Fibroblast of mammary gland (primary cell): ENCODE data around the gene CTDSPL.

Experiments used
- DNase-seq: peaks from one replicate; pipeline ENCODE4 v3.0.0-alpha.2; 2010; ENCODE audit warnings: low read depth
- H3K4me3 ChIP-seq: 2 replicates; pipeline ENCODE4 v1.5.1; 2011; ENCODE audit warnings: low read depth, mild to moderate bottlenecking, low read length, moderate library complexity; ENCODE audit not compliant: control insufficient read depth
- CTCF ChIP-seq: conservative IDR thresholded peaks from 2 replicates; pipeline ENCODE4 v1.5.1; 2011; ENCODE audit warnings: low read depth, low read length, inconsistent platforms; ENCODE audit not compliant: control insufficient read depth, insufficient read depth

Gene CTDSPL

GRCh38 chr3:37956723-37957538 lies 95.3 kb downstream of the CTDSPL start:
- TF ChIP-seq CTCF, result no peak
- H3K4me3 ChIP-seq, result no peak overlapping the region
- DNase-seq, result no peak

GRCh38 chr3:37957539-37957936 lies 95.9 kb downstream of the CTDSPL start:
- TF ChIP-seq CTCF, result no peak
- no peak overlapping the region for H3K4me3 ChIP-seq
- DNase-seq, result no peak

- no peak for DNase-seq
- TF ChIP-seq CTCF, result no peak
- H3K4me3 ChIP-seq, result no peak overlapping the region
These were observed 100.1 kb downstream of the CTDSPL start for GRCh38 chr3:37961622-37962431.

GRCh38 chr3:37963016-37963415 lies 101.3 kb downstream of the CTDSPL start:
- no peak overlapping the region for H3K4me3 ChIP-seq
- peak; percentile 42 for DNase-seq

GRCh38 chr3:37963635-37964034 lies 102.0 kb downstream of the CTDSPL start:
- no peak for TF ChIP-seq CTCF
- no peak for DNase-seq
- H3K4me3 ChIP-seq, result no peak overlapping the region

More at GRCh38 chr3:37963016-37963415, 101.3 kb downstream of the CTDSPL start:
- TF ChIP-seq CTCF, result no peak

GRCh38 chr3:37964146-37964545 lies 102.5 kb downstream of the CTDSPL start:
- no peak for TF ChIP-seq CTCF
- DNase-seq, result no peak
- H3K4me3 ChIP-seq, result no peak overlapping the region
